ENCODE measurements around the gene SMOC1.
"Not testable (repeated sequence)": the region's sequence is repeated elsewhere in the genome, so short reads cannot be mapped to it uniquely, and the experiment has no call there.

SMOC1 gene

GRCh38 chr14:69901113-69901951 lies 22.1 kb downstream of the SMOC1 start:
- DNase-seq, result no peak

GRCh38 chr14:69903046-69903445 lies 23.8 kb downstream of the SMOC1 start:
- DNase-seq, result not testable (repeated sequence)

DNA sequence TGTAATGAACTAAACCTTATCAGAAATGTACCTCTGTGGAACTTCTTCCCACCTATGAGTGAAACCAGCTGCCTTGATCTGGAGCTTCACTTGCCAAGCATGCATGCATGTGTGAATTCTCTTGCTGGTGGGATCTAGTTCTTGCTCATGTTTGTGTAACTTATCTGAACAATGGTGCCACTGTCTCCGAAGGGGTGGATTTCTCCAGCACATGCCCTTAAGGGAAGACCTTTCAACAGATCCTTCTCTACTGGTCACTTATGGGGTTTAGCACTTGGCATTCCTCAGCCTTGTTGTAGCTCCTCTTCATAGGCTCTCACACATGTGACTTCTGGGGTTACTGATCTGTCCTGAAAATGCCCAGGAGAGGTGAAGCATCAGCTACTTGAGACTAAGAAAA lies 25.0 kb downstream of the SMOC1 start:
- no peak for DNase-seq

- no peak for DNase-seq
Measured at GRCh38 chr14:69906201-69906600, 27.0 kb downstream of the SMOC1 start.

GRCh38 chr14:69909826-69910550 lies 30.8 kb downstream of the SMOC1 start:
- no peak for DNase-seq

DNA sequence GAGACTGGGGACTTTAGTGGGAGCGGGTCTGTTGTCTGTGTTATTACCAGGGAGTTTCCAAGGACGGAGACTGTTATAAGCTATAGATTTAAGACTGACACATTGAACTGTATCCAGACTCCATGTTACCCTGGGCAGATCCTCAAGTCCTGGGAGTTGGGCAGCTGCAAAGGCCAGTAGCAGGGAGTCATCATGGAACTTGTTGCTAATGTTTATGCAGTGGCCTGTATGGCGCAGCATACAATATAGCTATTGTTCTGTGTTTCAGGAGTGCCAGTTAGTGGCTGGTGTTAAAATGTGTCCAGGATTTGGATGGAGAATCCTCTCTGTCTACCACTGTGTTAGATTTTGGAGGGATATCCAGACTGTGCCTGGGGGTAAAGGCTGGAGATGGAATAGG lies 31.7 kb downstream of the SMOC1 start:
- DNase-seq, result peak; percentile 9

DNA sequence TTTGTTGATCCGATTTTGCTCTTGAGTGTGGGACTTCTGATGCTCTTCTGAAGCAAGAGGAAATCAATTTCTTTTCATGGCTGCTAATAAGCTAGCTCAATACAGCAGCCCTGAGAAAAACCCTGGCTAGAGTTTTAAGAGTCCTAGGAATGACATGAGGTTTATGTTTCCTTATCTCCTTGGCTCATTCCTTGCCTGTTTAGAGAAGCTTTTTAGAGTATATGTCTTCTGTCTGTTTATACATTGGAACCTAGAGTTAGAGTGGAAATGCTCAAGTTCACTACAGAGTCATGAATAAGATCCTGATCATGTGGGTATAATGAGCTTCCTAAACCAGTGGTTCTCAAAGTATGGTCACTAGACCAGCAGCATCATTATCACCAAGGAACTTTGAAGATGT lies 34.5 kb downstream of the SMOC1 start:
- DNase-seq, result no peak

- no peak for DNase-seq
Measured at GRCh38 chr14:69916396-69916795, 37.2 kb downstream of the SMOC1 start.

GRCh38 chr14:69917287-69917686 lies 38.1 kb downstream of the SMOC1 start:
- DNase-seq, result no peak

GRCh38 chr14:69919815-69920214 lies 40.6 kb downstream of the SMOC1 start:
- no peak for DNase-seq

DNA sequence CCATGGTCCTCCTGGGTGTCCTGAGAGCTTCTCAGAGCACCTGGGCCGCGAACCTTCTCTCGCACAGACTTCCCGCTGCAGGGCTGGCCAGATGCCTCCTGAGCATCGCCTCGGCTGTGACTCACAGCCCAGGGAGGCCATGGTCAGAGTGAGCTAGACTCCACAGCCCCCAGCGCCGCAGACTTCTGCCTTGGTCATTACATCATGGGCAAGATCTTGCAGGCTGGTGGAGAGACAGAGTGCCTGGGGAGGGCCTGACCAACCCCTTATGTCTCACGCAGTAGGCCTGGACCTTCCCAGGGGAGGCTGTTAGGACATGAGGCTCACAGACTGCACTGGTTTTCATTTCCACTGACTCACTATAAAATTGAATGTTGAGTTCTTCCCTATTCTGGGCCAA lies 41.8 kb downstream of the SMOC1 start:
- no peak for DNase-seq

- DNase-seq, result no peak
Measured at GRCh38 chr14:69922198-69922597, 43.0 kb downstream of the SMOC1 start.

GRCh38 chr14:69924201-69924600 lies 45.0 kb downstream of the SMOC1 start:
- no peak for DNase-seq

GRCh38 chr14:69928111-69928523 lies 48.9 kb downstream of the SMOC1 start:
- DNase-seq, result no peak

DNA sequence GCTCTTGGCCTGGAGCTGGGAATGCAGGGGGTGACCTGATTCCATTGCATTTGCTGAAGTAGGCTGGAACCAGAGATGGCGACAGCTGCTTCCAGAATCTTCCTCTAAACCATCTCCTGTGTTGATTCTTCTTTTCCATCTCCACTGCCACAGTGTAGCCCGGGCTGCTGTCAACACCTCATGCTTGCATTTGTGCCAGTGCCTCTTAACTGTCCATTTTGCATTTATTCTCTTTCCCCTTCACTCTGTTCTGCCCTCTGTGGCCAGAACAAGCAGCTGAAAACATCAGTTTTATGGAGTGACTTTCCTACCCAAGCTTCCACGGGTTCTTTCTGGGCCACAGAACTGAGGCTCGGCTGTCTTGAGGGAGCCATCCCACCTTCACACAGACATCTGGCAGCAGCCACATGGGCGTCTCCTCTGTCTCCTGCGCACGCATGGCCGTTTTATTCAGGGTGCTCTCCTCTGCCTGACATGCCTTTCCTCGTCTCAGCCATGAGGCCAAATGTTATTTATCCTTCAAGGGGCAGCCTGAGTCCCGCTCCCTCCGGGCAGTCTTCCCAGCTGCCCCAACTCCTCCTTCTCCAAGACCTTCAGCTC lies 51.7 kb downstream of the SMOC1 start:
- no peak for DNase-seq

- no peak for DNase-seq
Measured at GRCh38 chr14:69931960-69932359, 52.7 kb downstream of the SMOC1 start.

DNA sequence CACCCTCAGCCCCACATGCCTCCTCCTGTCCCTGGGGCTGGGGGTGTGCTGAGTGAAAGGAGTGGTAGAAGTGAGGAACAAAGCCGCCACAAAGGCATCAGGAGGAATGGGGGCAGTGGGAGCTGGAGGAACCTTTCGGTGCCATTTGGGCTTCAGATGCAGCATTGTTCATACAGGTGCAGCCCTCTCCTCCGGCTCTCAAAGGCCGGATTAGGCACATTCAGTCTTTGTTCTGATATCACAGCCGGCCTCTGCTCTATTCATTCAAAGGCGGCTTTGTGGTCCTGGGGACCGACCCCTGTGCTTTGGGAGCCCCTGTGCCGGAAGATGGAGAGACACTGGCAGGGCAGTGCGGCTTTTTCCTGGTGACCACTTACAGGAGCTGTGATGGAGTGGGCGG lies 53.2 kb downstream of the SMOC1 start:
- DNase-seq, result no peak

GRCh38 chr14:69933623-69934275 lies 54.5 kb downstream of the SMOC1 start:
- no peak for DNase-seq

- DNase-seq, result no peak
Measured at GRCh38 chr14:69937367-69938081, 58.3 kb downstream of the SMOC1 start.

DNA sequence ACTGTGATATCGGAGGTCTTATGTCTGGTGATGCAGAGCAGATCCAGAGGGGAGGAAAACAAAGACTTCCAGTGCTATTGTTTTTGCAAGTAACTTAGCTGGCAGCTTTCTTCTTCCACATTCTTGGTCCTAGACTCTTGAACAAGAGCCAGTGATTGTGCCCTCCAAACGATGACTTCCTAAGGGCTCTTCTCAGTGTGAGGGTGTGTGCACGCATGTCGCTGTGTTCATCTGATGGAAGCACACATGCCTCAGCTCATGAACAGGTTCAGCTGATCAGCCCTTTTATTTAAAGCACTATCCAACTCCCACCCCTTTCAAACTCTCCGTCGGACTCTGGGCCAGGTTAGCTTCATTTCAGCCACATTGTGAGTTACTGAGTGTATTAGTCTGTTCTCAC lies 59.5 kb downstream of the SMOC1 start:
- DNase-seq, result no peak

- no peak for DNase-seq
Measured at GRCh38 chr14:69941768-69942742, 62.8 kb downstream of the SMOC1 start.
